ENCODE results near the gene CCDC185.
"Not testable (repeated sequence)": the region's sequence is repeated elsewhere in the genome, so short reads cannot be mapped to it uniquely, and the experiment has no call there.

The CCDC185 gene

DNA sequence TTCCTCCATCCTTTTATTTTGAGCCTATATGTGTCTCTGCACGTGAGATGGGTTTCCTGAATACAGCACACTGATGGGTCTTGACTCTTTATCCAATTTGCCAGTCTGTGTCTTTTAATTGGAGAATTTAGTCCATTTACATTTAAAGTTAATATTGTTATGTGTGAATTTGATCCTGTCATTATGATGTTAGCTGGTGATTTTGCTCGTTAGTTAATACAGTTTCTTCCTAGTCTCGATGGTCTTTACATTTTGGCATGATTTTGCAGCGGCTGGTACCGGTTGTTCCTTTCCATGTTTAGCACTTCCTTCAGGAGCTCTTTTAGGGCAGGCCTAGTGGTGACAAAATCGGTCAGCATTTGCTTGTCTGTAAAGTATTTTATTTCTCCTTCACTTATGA, 6.2 kb downstream of the CCDC185 start:
- not testable (repeated sequence) for DNase-seq

- no peak for DNase-seq
Measured at GRCh38 chr1:223401873-223402789, 8.9 kb downstream of the CCDC185 start.

- DNase-seq = no peak
Measured at GRCh38 chr1:223402790-223403142, 9.6 kb downstream of the CCDC185 start.

DNA sequence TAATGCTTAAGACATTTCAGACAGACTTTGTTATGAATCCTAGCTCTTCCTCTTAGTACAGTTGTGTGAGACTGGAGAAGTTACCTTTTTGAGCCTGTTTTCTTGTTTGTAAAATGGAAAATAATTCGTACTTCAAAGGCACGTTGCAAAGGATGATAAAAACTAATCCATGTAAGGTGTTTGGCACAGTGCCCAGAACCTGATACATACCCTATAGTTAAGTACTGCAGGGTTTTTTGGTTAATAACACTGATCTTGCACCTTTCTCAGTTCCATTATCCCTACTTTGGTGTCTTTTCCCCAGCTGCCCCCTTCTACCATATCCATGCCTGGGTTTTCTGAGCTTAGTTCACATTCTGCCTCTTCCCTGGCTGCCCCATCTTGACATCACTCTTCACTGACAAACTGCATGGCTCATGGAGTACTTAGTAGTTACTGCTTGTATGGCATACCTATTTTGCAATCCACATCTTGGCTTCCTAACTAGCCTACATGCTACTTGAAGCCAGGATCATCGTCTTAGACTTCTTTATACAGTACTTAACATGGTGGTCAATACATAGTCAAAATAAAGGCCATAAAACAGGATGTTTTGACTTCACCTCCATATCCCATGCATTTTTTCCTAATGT, 10.1 kb downstream of the CCDC185 start:
- peak; percentile 48 for DNase-seq

- DNase-seq = no peak
Measured at GRCh38 chr1:223405507-223405906, 12.3 kb downstream of the CCDC185 start.

GRCh38 chr1:223410036-223410435, 16.8 kb downstream of the CCDC185 start:
- no peak for DNase-seq

- no peak for DNase-seq
Measured at GRCh38 chr1:223411309-223411708, 18.1 kb downstream of the CCDC185 start.

DNA sequence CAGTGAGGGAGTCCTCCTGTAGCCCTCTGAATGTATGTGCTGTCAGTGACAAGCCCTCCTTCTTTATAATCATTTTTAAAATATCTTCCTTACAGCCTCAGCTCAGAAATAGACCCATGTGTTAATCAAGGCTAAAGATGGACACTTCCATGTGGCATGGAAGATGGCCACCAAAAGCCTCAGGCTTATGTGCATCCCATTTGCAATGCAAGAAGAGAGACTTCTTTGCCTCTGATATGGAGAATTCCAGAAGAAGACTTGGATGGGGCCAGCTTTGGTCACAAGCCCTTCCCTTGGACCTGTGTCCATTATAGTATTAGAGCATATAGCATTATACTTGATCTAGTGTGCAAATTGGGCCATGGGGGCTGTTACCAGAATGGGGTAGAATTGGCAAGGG, 18.5 kb downstream of the CCDC185 start:
- no peak for DNase-seq

DNA sequence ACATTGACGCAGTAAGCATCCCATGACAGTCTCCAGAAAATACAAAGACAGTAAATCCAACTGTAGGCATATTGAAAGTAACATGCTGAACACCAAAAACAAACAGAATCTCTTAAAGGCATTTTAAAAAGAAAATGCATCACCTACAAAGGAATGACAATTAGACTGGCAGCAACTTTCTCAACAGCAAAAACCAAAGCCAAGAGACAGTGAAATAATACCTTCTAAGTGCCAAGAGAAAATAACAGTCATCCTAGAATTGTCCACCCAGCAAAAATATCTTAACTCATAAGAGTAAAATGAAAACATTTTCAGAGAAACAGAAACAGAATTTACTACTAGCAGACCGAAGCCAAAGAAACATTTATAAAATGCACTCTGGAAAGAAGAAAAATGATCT, 20.0 kb downstream of the CCDC185 start:
- no peak for DNase-seq

DNA sequence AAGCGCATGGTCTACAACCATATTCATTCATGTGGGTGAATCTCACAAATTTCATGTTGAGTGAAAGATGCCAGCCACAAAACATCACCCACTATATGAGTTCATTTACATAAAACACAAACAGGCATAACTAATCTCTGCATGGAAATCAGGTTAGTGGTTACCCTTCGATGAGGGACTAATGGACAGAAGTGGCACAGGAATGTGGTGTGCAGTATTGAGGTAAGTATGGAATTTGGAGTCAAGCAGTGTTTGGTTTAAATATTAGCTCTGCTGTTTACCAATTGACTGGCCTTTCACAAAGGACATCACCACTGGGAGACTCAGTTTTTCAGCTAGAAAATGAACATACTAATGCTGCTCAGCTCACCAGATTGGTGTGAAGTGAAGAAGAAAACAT, 24.2 kb downstream of the CCDC185 start:
- no peak for DNase-seq

GRCh38 chr1:223417903-223418663, 24.9 kb downstream of the CCDC185 start:
- no peak for DNase-seq

DNA sequence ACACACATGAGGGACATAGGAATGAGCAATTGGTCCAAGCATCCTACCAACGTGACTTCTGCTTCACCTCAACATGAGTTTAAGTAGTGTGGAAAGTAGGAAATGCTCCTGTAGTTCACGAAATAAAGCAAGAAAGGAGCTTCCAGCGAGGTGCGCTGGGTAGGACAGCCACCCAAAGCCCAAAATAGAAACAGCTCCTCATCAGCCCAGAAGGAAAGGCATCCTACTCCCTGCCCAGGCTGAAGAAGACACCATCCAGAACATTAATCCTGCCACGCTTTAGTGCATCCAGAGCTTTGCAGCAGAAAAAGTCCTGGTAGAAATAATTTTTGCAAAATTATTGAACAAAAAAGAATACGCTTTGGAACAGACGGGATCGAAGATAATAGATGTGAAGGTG, 25.9 kb downstream of the CCDC185 start:
- DNase-seq = no peak

GRCh38 chr1:223419561-223419960, 26.3 kb downstream of the CCDC185 start:
- DNase-seq = no peak

GRCh38 chr1:223421025-223421424, 27.8 kb downstream of the CCDC185 start:
- DNase-seq = peak; percentile 27

- peak; percentile 1 for DNase-seq
Measured at GRCh38 chr1:223421676-223422075, 28.5 kb downstream of the CCDC185 start.

GRCh38 chr1:223422911-223423310, 29.7 kb downstream of the CCDC185 start:
- no peak for DNase-seq

GRCh38 chr1:223423641-223424233, 30.5 kb downstream of the CCDC185 start:
- DNase-seq = no peak

GRCh38 chr1:223425550-223425949, 32.3 kb downstream of the CCDC185 start:
- DNase-seq = no peak

DNA sequence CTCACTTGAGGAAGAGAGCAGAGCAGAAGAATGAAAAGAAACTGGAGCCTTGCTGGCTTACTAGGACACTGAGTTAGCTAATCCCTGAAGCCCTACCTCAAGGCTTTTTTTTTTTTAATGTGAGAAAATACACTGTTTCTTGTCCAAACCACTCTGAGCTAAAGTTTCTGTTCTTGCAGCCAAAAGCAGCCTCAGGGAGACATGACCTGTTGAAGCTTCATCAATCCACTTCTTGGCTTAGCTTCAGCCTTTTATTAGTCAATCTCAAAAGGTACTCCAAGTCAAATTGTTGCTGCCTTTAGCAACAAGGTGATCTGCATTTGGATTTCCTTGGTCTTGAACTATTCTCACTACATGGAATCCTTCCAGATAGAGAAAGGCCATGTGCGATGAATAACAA, 33.7 kb downstream of the CCDC185 start:
- DNase-seq = no peak

DNA sequence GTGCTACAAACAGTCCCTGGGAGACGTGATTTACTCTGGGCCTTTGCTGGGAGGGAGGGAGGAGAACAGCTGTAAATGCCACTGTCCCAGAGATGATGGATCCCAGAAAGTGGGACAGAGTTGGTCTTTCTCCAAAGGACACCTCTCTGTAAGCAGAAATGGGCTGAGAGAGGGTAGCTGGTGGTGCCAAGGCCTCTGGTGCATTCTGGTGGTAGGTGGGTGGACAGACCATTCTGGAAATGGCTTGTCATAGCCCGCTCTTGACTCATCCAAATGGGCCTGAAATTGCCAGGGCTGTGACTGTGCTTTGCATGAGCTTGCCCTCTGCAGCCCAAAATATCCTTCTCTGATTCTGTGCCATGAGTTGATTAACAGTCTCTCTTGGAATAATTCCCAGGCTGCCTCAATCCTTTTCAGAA, 36.1 kb downstream of the CCDC185 start:
- DNase-seq = no peak

- no peak for DNase-seq
Measured at GRCh38 chr1:223429821-223430220, 36.6 kb downstream of the CCDC185 start.

DNA sequence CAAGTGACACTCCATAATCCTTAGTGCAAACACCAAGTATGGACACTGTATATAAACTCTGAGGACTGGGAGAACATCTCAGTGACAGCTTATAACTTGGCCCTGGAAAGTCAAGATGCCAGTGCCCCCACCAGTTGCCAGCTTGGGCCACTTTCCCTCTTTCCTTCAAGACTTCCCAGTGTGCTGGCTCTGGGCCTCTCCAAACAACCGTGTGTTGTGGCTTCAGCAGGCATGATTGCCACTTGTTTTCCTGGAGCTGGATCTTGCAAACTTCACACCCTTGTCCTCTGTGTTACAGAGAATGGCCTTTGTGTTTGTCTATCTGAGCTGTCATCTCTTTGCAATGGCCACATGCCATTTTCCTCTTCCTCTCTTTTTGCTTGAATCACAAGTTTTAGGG, 37.0 kb downstream of the CCDC185 start:
- no peak for DNase-seq

DNA sequence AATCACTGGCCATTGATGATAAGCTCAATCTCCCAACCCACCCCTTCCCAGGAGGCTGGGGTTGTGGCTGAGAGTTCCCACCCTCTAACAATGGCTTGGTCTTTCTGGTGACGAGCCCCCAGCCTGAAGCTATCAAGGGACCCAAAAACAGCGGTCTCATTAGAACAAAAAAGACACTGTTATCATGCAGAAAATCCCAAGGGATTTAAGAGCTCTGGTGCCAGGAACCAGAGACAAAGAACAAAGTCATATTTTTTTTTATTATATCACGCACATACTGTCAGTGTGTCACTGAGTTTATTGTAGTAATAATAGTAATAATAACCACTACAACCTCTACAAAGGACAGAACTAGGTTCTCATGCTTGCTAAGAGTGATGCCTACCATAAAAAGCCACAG, 43.9 kb downstream of the CCDC185 start:
- DNase-seq = no peak
